ENCODE measurements around the gene MIA. TPM values are rescaled to one million over a fixed set of nuclear protein-coding genes. Genes with fewer than 3 reads are reported as not detected.

Gene MIA
- total RNA-seq, 2 donors from 2014 or later = not detected

GRCh38 chr19:40754611-40755247 is 20.6 kb upstream of the MIA start:
- no peak for ATAC-seq (ENCODE audit: insufficient number of reproducible peaks, low FRiP score, low read depth)
- peak overlapping the region; percentile 31 for H3K4me3 ChIP-seq
- H3K36me3 ChIP-seq = peaks cover 27% of the 10 kb centered on the region
- H3K27ac ChIP-seq = no peak overlapping the region
- H3K27me3 ChIP-seq (replicated peaks; ENCODE audit: insufficient read depth) = no peaks in the 10 kb centered on the region
- H3K9me3 ChIP-seq = no peaks in the 10 kb centered on the region
- no peak for DNase-seq (ENCODE audit: low spot score)
- TF ChIP-seq CTCF (IDR thresholded peaks at IDR 0.05) = no peak
- H3K4me1 ChIP-seq (ENCODE audit: control insufficient read depth in 1 of 2, low read depth in 2 of 2) = peaks cover 21 to 51% of the 10 kb centered on the region in 2 donors

- H3K9me3 ChIP-seq = no peaks in the 10 kb centered on the region
- H3K4me1 ChIP-seq (ENCODE audit: control insufficient read depth in 1 of 2, low read depth in 2 of 2) = peaks cover 21 to 47% of the 10 kb centered on the region in 2 donors
- no peak for ATAC-seq (ENCODE audit: insufficient number of reproducible peaks, low FRiP score, low read depth)
- no peaks in the 10 kb centered on the region for H3K27me3 ChIP-seq (replicated peaks; ENCODE audit: insufficient read depth)
- H3K36me3 ChIP-seq = peaks cover 31% of the 10 kb centered on the region
- no peak overlapping the region for H3K27ac ChIP-seq
- no peak for TF ChIP-seq CTCF (IDR thresholded peaks at IDR 0.05)
- no peak for DNase-seq (ENCODE audit: low spot score)
- H3K4me3 ChIP-seq = no peak overlapping the region
Observed at GRCh38 chr19:40755248-40755624, 20.1 kb upstream of the MIA start.

- TF ChIP-seq CTCF (IDR thresholded peaks at IDR 0.05) = no peak
- Histone ChIP-seq H3K4me1 (ENCODE audit: control insufficient read depth in 1 of 2, low read depth in 2 of 2) (peaks cover 21 to 47% of the 10 kb centered on the region in 2 donors), H3K36me3 (peaks cover 36% of the 10 kb centered on the region), H3K4me3 (no peak overlapping the region), H3K27ac (no peak overlapping the region), H3K9me3 (no peaks in the 10 kb centered on the region), H3K27me3 (replicated peaks; ENCODE audit: insufficient read depth) (no peaks in the 10 kb centered on the region)
- no peak for DNase-seq (ENCODE audit: low spot score)
- ATAC-seq (ENCODE audit: insufficient number of reproducible peaks, low FRiP score, low read depth) = no peak
Observed at GRCh38 chr19:40755791-40756190, 19.5 kb upstream of the MIA start.

- no peak for TF ChIP-seq CTCF (IDR thresholded peaks at IDR 0.05)
- H3K27me3 ChIP-seq (replicated peaks; ENCODE audit: insufficient read depth) = no peaks in the 10 kb centered on the region
- DNase-seq (ENCODE audit: low spot score) (no peak), ATAC-seq (ENCODE audit: insufficient number of reproducible peaks, low FRiP score, low read depth) (no peak)
- peaks cover 21 to 47% of the 10 kb centered on the region in 2 donors for H3K4me1 ChIP-seq (ENCODE audit: control insufficient read depth in 1 of 2, low read depth in 2 of 2)
- no peak overlapping the region for H3K4me3 ChIP-seq
- no peaks in the 10 kb centered on the region for H3K9me3 ChIP-seq
- peaks cover 42% of the 10 kb centered on the region for H3K36me3 ChIP-seq
- H3K27ac ChIP-seq = no peak overlapping the region
Observed at GRCh38 chr19:40756502-40757110, 18.7 kb upstream of the MIA start.

GRCh38 chr19:40758491-40758890 is 16.8 kb upstream of the MIA start:
- Histone ChIP-seq H3K27ac (no peak overlapping the region), H3K36me3 (peaks cover 60% of the 10 kb centered on the region), H3K4me3 (no peak overlapping the region), H3K27me3 (replicated peaks; ENCODE audit: insufficient read depth) (no peaks in the 10 kb centered on the region), H3K9me3 (no peaks in the 10 kb centered on the region), H3K4me1 (ENCODE audit: control insufficient read depth in 1 of 2, low read depth in 2 of 2) (peaks cover 11 to 33% of the 10 kb centered on the region in 2 donors)
- DNase-seq (ENCODE audit: low spot score) = no peak
- no peak for TF ChIP-seq CTCF (IDR thresholded peaks at IDR 0.05)
- no peak for ATAC-seq (ENCODE audit: insufficient number of reproducible peaks, low FRiP score, low read depth)

Measured in thoracic aorta (tissue), 2 donors.